PC-9 (cell line): ENCODE data around the gene CCDC88C.

ENCODE experiments used
- EZH2 ChIP-seq: fragments of 200-600 bp; sonication (generic); IDR thresholded peaks from 2 replicates; pipeline ENCODE4 v1.8.0; 2017; ENCODE audit warnings: antibody characterized with exemption, low read depth
- TF ChIP-seq, protein P1 (sequence below): fragments of 200-600 bp; sonication (generic); conservative IDR thresholded peaks from 2 replicates; pipeline ENCODE4 v1.6.1; 2017; ENCODE audit warnings: mixed run types, antibody characterized with exemption, mild to moderate bottlenecking, moderate library complexity

GRCh38 chr14:91394105-91395081 lies 23.2 kb downstream of the CCDC88C start:
- TF ChIP-seq, protein P1, sequence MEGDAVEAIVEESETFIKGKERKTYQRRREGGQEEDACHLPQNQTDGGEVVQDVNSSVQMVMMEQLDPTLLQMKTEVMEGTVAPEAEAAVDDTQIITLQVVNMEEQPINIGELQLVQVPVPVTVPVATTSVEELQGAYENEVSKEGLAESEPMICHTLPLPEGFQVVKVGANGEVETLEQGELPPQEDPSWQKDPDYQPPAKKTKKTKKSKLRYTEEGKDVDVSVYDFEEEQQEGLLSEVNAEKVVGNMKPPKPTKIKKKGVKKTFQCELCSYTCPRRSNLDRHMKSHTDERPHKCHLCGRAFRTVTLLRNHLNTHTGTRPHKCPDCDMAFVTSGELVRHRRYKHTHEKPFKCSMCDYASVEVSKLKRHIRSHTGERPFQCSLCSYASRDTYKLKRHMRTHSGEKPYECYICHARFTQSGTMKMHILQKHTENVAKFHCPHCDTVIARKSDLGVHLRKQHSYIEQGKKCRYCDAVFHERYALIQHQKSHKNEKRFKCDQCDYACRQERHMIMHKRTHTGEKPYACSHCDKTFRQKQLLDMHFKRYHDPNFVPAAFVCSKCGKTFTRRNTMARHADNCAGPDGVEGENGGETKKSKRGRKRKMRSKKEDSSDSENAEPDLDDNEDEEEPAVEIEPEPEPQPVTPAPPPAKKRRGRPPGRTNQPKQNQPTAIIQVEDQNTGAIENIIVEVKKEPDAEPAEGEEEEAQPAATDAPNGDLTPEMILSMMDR = no peak
- no peak for TF ChIP-seq EZH2
